GM19351 (cell line): ENCODE results near the gene NAPEPLD.
"Not testable (repeated sequence)": the region's sequence is repeated elsewhere in the genome, so short reads cannot be mapped to it uniquely, and the experiment has no call there.

ENCODE experiments used
- ATAC-seq: cut with Tn5 transposase; IDR thresholded peaks from one replicate; pipeline ENCODE4 v1.9.1; 2021; ENCODE audit warnings: mild to moderate bottlenecking, moderate library complexity; ENCODE audit not compliant: unreplicated experiment

The NAPEPLD gene

GRCh38 chr7:103071000-103071399 lies 77.9 kb downstream of the NAPEPLD start:
- no peak for ATAC-seq

GRCh38 chr7:103068414-103069403 lies 80.2 kb downstream of the NAPEPLD start:
- ATAC-seq = no peak

GRCh38 chr7:103065667-103066066 lies 83.2 kb downstream of the NAPEPLD start:
- peak; percentile 55 for ATAC-seq

GRCh38 chr7:103063895-103064294 lies 85.0 kb downstream of the NAPEPLD start:
- no peak for ATAC-seq

GRCh38 chr7:103059471-103059870 lies 89.4 kb downstream of the NAPEPLD start:
- ATAC-seq = no peak

GRCh38 chr7:103058122-103058521 lies 90.8 kb downstream of the NAPEPLD start:
- no peak for ATAC-seq

GRCh38 chr7:103056006-103056405 lies 92.9 kb downstream of the NAPEPLD start:
- not testable (repeated sequence) for ATAC-seq

- ATAC-seq = no peak
Measured at GRCh38 chr7:103051519-103051918, 97.4 kb downstream of the NAPEPLD start.
